Psoas muscle (tissue), 8 donors: ENCODE data around the gene RPL14. TPM values are rescaled to one million over a fixed set of nuclear protein-coding genes. Genes with fewer than 3 reads are reported as not detected.

Source experiments
- ATAC-seq, 4 donors: fragments of 200-7000 bp; cut with Tn5 transposase; one replicate each; pipeline ENCODE4 v1.9.1; 2020; ENCODE audit warnings: moderate library complexity in 3 of 4, mild to moderate bottlenecking in 2 of 4
- DNase-seq, 2 donors: peaks; one replicate each; pipeline ENCODE4 v3.0.0-alpha.2; 2020
- H3K27ac ChIP-seq: fragments of 200-600 bp; one replicate; pipeline ENCODE4 v1.8.0; 2022
- H3K27me3 ChIP-seq, 3 donors: fragments of 200-600 bp in 1 of 3; one replicate each; pipeline versions ENCODE4 v1.6.1 to v1.8.0; 2013 to 2022; ENCODE audit warnings: low read length in 2 of 3, mild to moderate bottlenecking in 2 of 3, moderate library complexity in 1 of 3; ENCODE audit not compliant: insufficient read depth in 3 of 3
- H3K36me3 ChIP-seq, 2 donors: fragments of 200-600 bp in 1 of 2; one replicate each; pipeline versions ENCODE4 v1.6.1 to v1.8.0; 2013 to 2022; ENCODE audit warnings: low read depth in 1 of 2, mild to moderate bottlenecking in 1 of 2, moderate library complexity in 1 of 2; ENCODE audit not compliant: insufficient read depth in 1 of 2
- H3K4me1 ChIP-seq: fragments of 200-600 bp; one replicate; pipeline ENCODE4 v1.8.0; 2022
- H3K4me3 ChIP-seq: fragments of 200-600 bp; one replicate; pipeline ENCODE4 v1.8.0; 2022; ENCODE audit warnings: mild to moderate bottlenecking
- H3K9me3 ChIP-seq: fragments of 200-600 bp; one replicate; pipeline ENCODE4 v1.8.0; 2022
- CTCF ChIP-seq: fragments of 200-600 bp; IDR thresholded peaks from one replicate; pipeline ENCODE4 v1.8.0; 2022; ENCODE audit warnings: antibody characterized with exemption
- WGBS, 3 donors: extraction: QIAGEN DNeasy Blood & Tissue Kit; methylation state at CpG; one replicate each; pipeline versions ENCODE4 v1.1.6 to v1.1.7; 2013; 5-methylcytosine and 5-hydroxymethylcytosine counted together
- intact Hi-C, 2 donors: fragments of 100-400 bp; cut with DNase I; formaldehyde crosslinking; loops; one replicate each; pipeline versions ENCODE4 v1.11.0 to v1.14.2; 2022
- polyA plus RNA-seq, 3 donors: library from polyadenylated mRNA; stranded (reverse); fragments of 200-250 nt; gene quantifications; one replicate each; pipeline ENCODE4 v1.2.3, GENCODE V29; 2013
- total RNA-seq, 4 donors: library from RNA; stranded (reverse); fragmentation: NEBNext Ultra II Directional in 2 of 4; extraction: Animal tissue kit (Norgen Biotek cat#: 25700) in 2 of 4; gene quantifications; one replicate each; pipeline versions ENCODE4 v1.2.1 to v1.2.4, GENCODE V29; 2021 to 2023
- donor health status: healthy with polysubstance abuse.
- donor health status: DM: no; HTN: no; CAD: no; lungs with moderate emphysema.
- donor health status: Bipolar disorder and iron deficiency.
- donor health status: healthy.
- donor health status: DM: yes; HTN: yes; CAD: no.
- donor health status: DM: no; HTN: no; CAD: no.
- donor health status: DM: no; HTN: no; CAD: no.
- donor health status: DM: yes; HTN: yes; CAD: no.

RPL14 gene
- total and polyA plus RNA-seq, 7 donors: 997 to 1,819 (median 1,323) TPM

- no peaks in the 10 kb centered on the region for H3K9me3 ChIP-seq
- no peaks in the 10 kb centered on the region for H3K27me3 ChIP-seq
- peaks cover 2 to 14% of the 10 kb centered on the region in 2 donors for H3K36me3 ChIP-seq
- H3K4me3 ChIP-seq: no peak overlapping the region
- H3K4me1 ChIP-seq: peaks cover 6% of the 10 kb centered on the region
- no peak overlapping the region for H3K27ac ChIP-seq
- ATAC-seq: no peak
- intact Hi-C loops: no loop called here
- DNase-seq: no peak
- TF ChIP-seq CTCF: no peak
- WGBS, 3 donors: 94 to 96% (median 95%) methylated on average over 1 of the region's 1 CpG
Observed at GRCh38 chr3:40518067-40518466, 60.9 kb downstream of the RPL14 start.

Other genes starting within 250 kb of the RPL14 start
- 10 to 100 TPM; 60.1 to 75.8 (median 66.8) TPM for gene EIF1B, start 147.6 kb upstream of the RPL14 start, total RNA-seq
- 100 to 1,000 TPM in 2 of 3 donors, 10 to 100 TPM in 1; 86.1 to 205 (median 103) TPM for gene EIF1B, start 147.6 kb upstream of the RPL14 start, polyA plus RNA-seq
- under 1 TPM; 0.27 to 0.54 (median 0.34) TPM for gene ENTPD3, start 70.2 kb upstream of the RPL14 start, total RNA-seq
- gene ENTPD3, start 70.2 kb upstream of the RPL14 start, polyA plus RNA-seq: under 1 TPM; 0.22 to 0.34 (median 0.27) TPM
- 1 to 10 TPM; 3.2 to 4.9 (median 4.4) TPM for gene ZNF619, start 19.8 kb downstream of the RPL14 start, total RNA-seq
- gene ZNF619, start 19.8 kb downstream of the RPL14 start, polyA plus RNA-seq: 1 to 10 TPM in 2 of 3 donors, under 1 TPM in 1; 0.82 to 3.0 (median 1.6) TPM
- 1 to 10 TPM; 1.3 to 2.2 (median 2.1) TPM for gene ZNF620, start 48.7 kb downstream of the RPL14 start, total RNA-seq
- 1 to 10 TPM; 1.1 to 2.6 (median 1.2) TPM for gene ZNF620, start 48.7 kb downstream of the RPL14 start, polyA plus RNA-seq
- 1 to 10 TPM; 8.8 to 9.8 (median 9.1) TPM for gene ZNF621, start 67.6 kb downstream of the RPL14 start, total RNA-seq
- gene ZNF621, start 67.6 kb downstream of the RPL14 start, polyA plus RNA-seq: 1 to 10 TPM; 5.4 to 9.9 (median 7.6) TPM